Activated CD8-positive, alpha-beta T cell treated with anti-CD3 and anti-CD28 coated beads for 36 hours (primary cell): Measurements from ENCODE around the gene BARD1. TPM values are rescaled to one million over a fixed set of nuclear protein-coding genes. Genes with fewer than 3 reads are reported as not detected.

ENCODE experiments used
- ATAC-seq: fragments of 200-7000 bp; cut with Tn5 transposase; one replicate; pipeline ENCODE4 v1.10.0; 2021; ENCODE audit warnings: mild to moderate bottlenecking, moderate library complexity
- CTCF ChIA-PET: fragments of 350-600 bp; sonication (Branson Sonifier 250); formaldehyde crosslinking; loops from one replicate; lab custom pipeline; 2021; ENCODE audit warnings: antibody characterized with exemption; lab: Charles Lee
- POLR2A ChIA-PET: fragments of 350-600 bp; sonication (Branson Sonifier 250); formaldehyde crosslinking; loops from one replicate; lab custom pipeline; 2021; ENCODE audit warnings: antibody characterized with exemption; lab: Charles Lee
- DNase-seq: peaks from one replicate; pipeline ENCODE4 v3.0.0-alpha.2; 2020
- H3K27ac Mint-ChIP-seq: one replicate; pipeline ENCODE4 v1.8.0; 2021; ENCODE audit warnings: mild to moderate bottlenecking, mixed read lengths
- H3K27me3 Mint-ChIP-seq: one replicate; pipeline ENCODE4 v1.8.0; 2021; ENCODE audit warnings: mixed read lengths
- H3K36me3 Mint-ChIP-seq: one replicate; pipeline ENCODE4 v1.8.0; 2021; ENCODE audit warnings: low read depth, mixed read lengths
- H3K4me1 Mint-ChIP-seq: one replicate; pipeline ENCODE4 v1.8.0; 2021; ENCODE audit warnings: low read depth, mixed read lengths
- H3K4me3 Mint-ChIP-seq: one replicate; pipeline ENCODE4 v1.8.0; 2021; ENCODE audit warnings: mild to moderate bottlenecking, moderate library complexity, mixed read lengths
- H3K9me3 Mint-ChIP-seq: one replicate; pipeline ENCODE4 v1.8.0; 2021; ENCODE audit warnings: mixed read lengths
- CTCF ChIP-seq: fragments of 200-600 bp; IDR thresholded peaks from one replicate; pipeline ENCODE4 v1.8.0; 2022; ENCODE audit warnings: antibody characterized with exemption, mild to moderate bottlenecking
- intact Hi-C: fragments of 100-400 bp; cut with micrococcal nuclease; formaldehyde crosslinking; loops from one replicate; pipeline ENCODE4 v1.10.0; 2022
- total RNA-seq, 2 experiments: library from RNA; stranded (reverse); gene quantifications; one replicate each; pipeline ENCODE4 v1.2.3, GENCODE V29; 2021

Gene BARD1
- total RNA-seq, 2 experiments from 2014 or later, result 28.1 to 33.3 TPM

GRCh38 chr2:214747992-214748391 is 61.5 kb downstream of the BARD1 start:
- CTCF ChIA-PET, result no interaction called here
- H3K36me3 Mint-ChIP-seq, result peaks cover 52% of the 10 kb centered on the region
- DNase-seq, result no peak

GRCh38 chr2:214742119-214742518 is 67.4 kb downstream of the BARD1 start:
- Mint-ChIP-seq H3K4me1 (peaks cover 6% of the 10 kb centered on the region), H3K9me3 (no peaks in the 10 kb centered on the region), H3K27ac (no peak overlapping the region), H3K27me3 (no peaks in the 10 kb centered on the region), H3K4me3 (no peak overlapping the region), H3K36me3 (peaks cover 36% of the 10 kb centered on the region)
- no peak for DNase-seq
- no peak for ATAC-seq
- no peak for TF ChIP-seq CTCF
- intact Hi-C loops, result no loop called here
- POLR2A ChIA-PET, result no interaction called here
- CTCF ChIA-PET, result no interaction called here

More at GRCh38 chr2:214747992-214748391, 61.5 kb downstream of the BARD1 start:
- Mint-ChIP-seq H3K4me3 (no peak overlapping the region), H3K27me3 (no peaks in the 10 kb centered on the region), H3K9me3 (no peaks in the 10 kb centered on the region), H3K27ac (no peak overlapping the region), H3K4me1 (no peaks in the 10 kb centered on the region)
- TF ChIP-seq CTCF, result no peak
- POLR2A ChIA-PET, result no interaction called here
- no peak for ATAC-seq
- intact Hi-C loops, result no loop called here

- CTCF ChIA-PET, result no interaction called here
These were observed 68.6 kb downstream of the BARD1 start for GRCh38 chr2:214740867-214741395.

GRCh38 chr2:214737188-214737587 is 72.3 kb downstream of the BARD1 start:
- CTCF ChIA-PET, result no interaction called here
- DNase-seq, result no peak
- POLR2A ChIA-PET, result no interaction called here
- Mint-ChIP-seq H3K36me3 (peaks cover 26% of the 10 kb centered on the region), H3K9me3 (no peaks in the 10 kb centered on the region), H3K4me3 (no peak overlapping the region), H3K27ac (peak overlapping the region; percentile 1), H3K27me3 (no peaks in the 10 kb centered on the region), H3K4me1 (peaks cover 7% of the 10 kb centered on the region)
- intact Hi-C loops, result no loop called here
- no peak for TF ChIP-seq CTCF
- peak; percentile 65 for ATAC-seq

More at GRCh38 chr2:214740867-214741395, 68.6 kb downstream of the BARD1 start:
- Mint-ChIP-seq H3K27ac (no peak overlapping the region), H3K9me3 (no peaks in the 10 kb centered on the region), H3K4me3 (no peak overlapping the region), H3K36me3 (peaks cover 33% of the 10 kb centered on the region), H3K27me3 (no peaks in the 10 kb centered on the region), H3K4me1 (peaks cover 7% of the 10 kb centered on the region)
- intact Hi-C loops, result no loop called here
- POLR2A ChIA-PET, result no interaction called here
- ATAC-seq (no peak), DNase-seq (no peak)
- no peak for TF ChIP-seq CTCF

GRCh38 chr2:214730800-214731407 is 78.6 kb downstream of the BARD1 start:
- ATAC-seq, result no peak

More at GRCh38 chr2:214730800-214731407, 78.6 kb downstream of the BARD1 start:
- H3K9me3 Mint-ChIP-seq, result no peaks in the 10 kb centered on the region
- no peaks in the 10 kb centered on the region for H3K27me3 Mint-ChIP-seq
- H3K4me3 Mint-ChIP-seq, result no peak overlapping the region
- intact Hi-C loops, result no loop called here
- H3K27ac Mint-ChIP-seq, result no peak overlapping the region
- H3K4me1 Mint-ChIP-seq, result no peaks in the 10 kb centered on the region
- TF ChIP-seq CTCF, result no peak
- H3K36me3 Mint-ChIP-seq, result peaks cover 36% of the 10 kb centered on the region
- DNase-seq, result no peak
- ChIA-PET POLR2A (no interaction called here), CTCF (no interaction called here)
